ENCODE data around the gene ZIM2. TPM values are rescaled to one million over a fixed set of nuclear protein-coding genes. Genes with fewer than 3 reads are reported as not detected.
"Not testable (repeated sequence)": the region's sequence is repeated elsewhere in the genome, so short reads cannot be mapped to it uniquely, and the experiment has no call there.

The ZIM2 gene
- total RNA-seq, 1 experiment from 2014 or later = not detected

GRCh38 chr19:56852361-56852760 is 11.8 kb upstream of the ZIM2 start:
- DNase-seq, H3K4me3 ChIP-seq, H3K36me3 ChIP-seq, H3K9me3 ChIP-seq, H3K27me3 ChIP-seq: not testable (repeated sequence)

- Histone ChIP-seq H3K27me3 (no peaks in the 10 kb centered on the region), H3K9me3 (no peaks in the 10 kb centered on the region), H3K36me3 (no peaks in the 10 kb centered on the region), H3K4me3 (no peak overlapping the region)
- DNase-seq = no peak
Measured at GRCh38 chr19:56848166-56848565, 7.6 kb upstream of the ZIM2 start.

GRCh38 chr19:56842412-56842811 is 1.9 kb upstream of the ZIM2 start:
- Histone ChIP-seq H3K27me3 (no peaks in the 10 kb centered on the region), H3K36me3 (no peaks in the 10 kb centered on the region), H3K4me3 (no peak overlapping the region), H3K9me3 (peaks cover 6% of the 10 kb centered on the region; the same call in 1 of the 2 replicates)
- DNase-seq = no peak

GRCh38 chr19:56841193-56841543 is 642 bp upstream of the ZIM2 start:
- no peak for DNase-seq
- no peak overlapping the region for H3K4me3 ChIP-seq
- H3K27me3 ChIP-seq = no peaks in the 10 kb centered on the region
- peaks cover 6% of the 10 kb centered on the region; the same call in 1 of the 2 replicates for H3K9me3 ChIP-seq
- H3K36me3 ChIP-seq = no peaks in the 10 kb centered on the region

- Histone ChIP-seq H3K4me3 (no peak overlapping the region), H3K27me3 (no peaks in the 10 kb centered on the region), H3K36me3 (no peaks in the 10 kb centered on the region), H3K9me3 (peaks cover 6% of the 10 kb centered on the region; the same call in 1 of the 2 replicates)
- DNase-seq = no peak
Measured at GRCh38 chr19:56839652-56840450, 675 bp downstream of the ZIM2 start.

- H3K27me3 ChIP-seq = no peaks in the 10 kb centered on the region
- H3K4me3 ChIP-seq = no peak overlapping the region
- DNase-seq = no peak
- no peaks in the 10 kb centered on the region for H3K36me3 ChIP-seq
- peaks cover 6% of the 10 kb centered on the region; the same call in 1 of the 2 replicates for H3K9me3 ChIP-seq
Measured at GRCh38 chr19:56838909-56839651, 1.4 kb downstream of the ZIM2 start.

GRCh38 chr19:56838024-56838908 is 2.3 kb downstream of the ZIM2 start:
- no peak overlapping the region for H3K4me3 ChIP-seq
- H3K9me3 ChIP-seq = peaks cover 6% of the 10 kb centered on the region; the same call in 1 of the 2 replicates
- DNase-seq = no peak
- no peaks in the 10 kb centered on the region for H3K27me3 ChIP-seq
- no peaks in the 10 kb centered on the region for H3K36me3 ChIP-seq

- no peak for DNase-seq
- Histone ChIP-seq H3K4me3 (no peak overlapping the region), H3K9me3 (peaks cover 6% of the 10 kb centered on the region; the same call in 1 of the 2 replicates), H3K27me3 (no peaks in the 10 kb centered on the region), H3K36me3 (no peaks in the 10 kb centered on the region)
Measured at GRCh38 chr19:56837492-56838023, 3.0 kb downstream of the ZIM2 start.

- no peak overlapping the region for H3K4me3 ChIP-seq
- DNase-seq = no peak
Measured at GRCh38 chr19:56837004-56837403, 3.5 kb downstream of the ZIM2 start.

GRCh38 chr19:56836059-56836458 is 4.5 kb downstream of the ZIM2 start:
- H3K9me3 ChIP-seq = peaks cover 6% of the 10 kb centered on the region; the same call in 1 of the 2 replicates
- H3K36me3 ChIP-seq = no peaks in the 10 kb centered on the region
- H3K27me3 ChIP-seq = no peaks in the 10 kb centered on the region
- no peak overlapping the region for H3K4me3 ChIP-seq
- DNase-seq = no peak

More at GRCh38 chr19:56837004-56837403, 3.5 kb downstream of the ZIM2 start:
- Histone ChIP-seq H3K9me3 (peaks cover 6% of the 10 kb centered on the region; the same call in 1 of the 2 replicates), H3K36me3 (no peaks in the 10 kb centered on the region), H3K27me3 (no peaks in the 10 kb centered on the region)

- DNase-seq = no peak
- no peaks in the 10 kb centered on the region for H3K36me3 ChIP-seq
- H3K4me3 ChIP-seq = no peak overlapping the region
- H3K9me3 ChIP-seq = peaks cover 6% of the 10 kb centered on the region; the same call in 1 of the 2 replicates
- H3K27me3 ChIP-seq = no peaks in the 10 kb centered on the region
Measured at GRCh38 chr19:56835401-56835800, 5.1 kb downstream of the ZIM2 start.

- Histone ChIP-seq H3K27me3 (no peaks in the 10 kb centered on the region), H3K9me3 (peaks cover 6% of the 10 kb centered on the region; the same call in 1 of the 2 replicates), H3K4me3 (no peak overlapping the region), H3K36me3 (no peaks in the 10 kb centered on the region)
- DNase-seq = no peak
Measured at GRCh38 chr19:56834564-56835375, 5.8 kb downstream of the ZIM2 start.

GRCh38 chr19:56832352-56832928 is 8.1 kb downstream of the ZIM2 start:
- H3K4me3 ChIP-seq = no peak overlapping the region
- H3K27me3 ChIP-seq = no peaks in the 10 kb centered on the region
- H3K9me3 ChIP-seq = 0 out of 2 replicates have a peak, but pooled peaks cover 2% of the 10 kb centered on the region

GRCh38 chr19:56831255-56831654 is 9.3 kb downstream of the ZIM2 start:
- H3K36me3 ChIP-seq = no peaks in the 10 kb centered on the region

More at GRCh38 chr19:56832352-56832928, 8.1 kb downstream of the ZIM2 start:
- H3K36me3 ChIP-seq = no peaks in the 10 kb centered on the region
- DNase-seq = no peak

GRCh38 chr19:56829596-56829995 is 10.9 kb downstream of the ZIM2 start:
- Histone ChIP-seq H3K27me3 (no peaks in the 10 kb centered on the region), H3K36me3 (no peaks in the 10 kb centered on the region), H3K9me3 (0 out of 2 replicates have a peak, but pooled peaks cover 5% of the 10 kb centered on the region), H3K4me3 (no peak overlapping the region)
- DNase-seq = no peak

More at GRCh38 chr19:56831255-56831654, 9.3 kb downstream of the ZIM2 start:
- Histone ChIP-seq H3K27me3 (no peaks in the 10 kb centered on the region), H3K4me3 (no peak overlapping the region), H3K9me3 (0 out of 2 replicates have a peak, but pooled peaks cover 5% of the 10 kb centered on the region)
- no peak for DNase-seq
